Measurements from ENCODE around the gene LRRC17. TPM values are rescaled to one million over a fixed set of nuclear protein-coding genes. Genes with fewer than 3 reads are reported as not detected.

Gene LRRC17
- total and polyA plus RNA-seq, 4 donors: 1.1 to 11.3 (median 1.4) TPM

GRCh38 chr7:102992509-102992937 is 79.7 kb downstream of the LRRC17 start:
- DNase-seq (ENCODE audit: low spot score): no peak
- H3K27ac ChIP-seq (ENCODE audit: low read depth in 1 of 2, low read length in 2 of 2): no peak overlapping the region
- H3K9me3 ChIP-seq (ENCODE audit: control insufficient read depth in 4 of 4, low read length in 3 of 4): no peaks in the 10 kb centered on the region
- H3K9ac ChIP-seq (ENCODE audit: low read depth in 1 of 2, low read length in 2 of 2): no peak overlapping the region
- H3K27me3 ChIP-seq (ENCODE audit: control insufficient read depth in 4 of 4, insufficient read depth in 4 of 4, low read length in 3 of 4): no peaks in the 10 kb centered on the region
- no peak overlapping the region for H3K4me3 ChIP-seq (ENCODE audit: low read depth in 1 of 3, low read length in 3 of 3)
- H3K4me1 ChIP-seq (ENCODE audit: control insufficient read depth in 4 of 4, insufficient read depth in 4 of 4, low read length in 3 of 4): no peaks in the 10 kb centered on the region
- H3K36me3 ChIP-seq (ENCODE audit: control insufficient read depth in 4 of 4, insufficient read depth in 3 of 4, low read depth in 1 of 4, low read length in 3 of 4): no peaks in the 10 kb centered on the region
- 88% methylated on average over 5 of the region's 5 CpGs for WGBS
- TF ChIP-seq TAF1 (conservative IDR thresholded peaks at IDR 0.05) (no peak), FOXA1 (IDR thresholded peaks at IDR 0.05) (no peak), YY1 (IDR thresholded peaks at IDR 0.05) (no peak)

GRCh38 chr7:102992938-102993717 is 80.3 kb downstream of the LRRC17 start:
- Histone ChIP-seq H3K9ac (ENCODE audit: low read depth in 1 of 2, low read length in 2 of 2) (no peak overlapping the region), H3K27me3 (ENCODE audit: control insufficient read depth in 4 of 4, insufficient read depth in 4 of 4, low read length in 3 of 4) (no peaks in the 10 kb centered on the region), H3K4me1 (ENCODE audit: control insufficient read depth in 4 of 4, insufficient read depth in 4 of 4, low read length in 3 of 4) (no peaks in the 10 kb centered on the region), H3K9me3 (ENCODE audit: control insufficient read depth in 4 of 4, low read length in 3 of 4) (no peaks in the 10 kb centered on the region), H3K27ac (ENCODE audit: low read depth in 1 of 2, low read length in 2 of 2) (no peak overlapping the region), H3K4me3 (ENCODE audit: low read depth in 1 of 3, low read length in 3 of 3) (no peak overlapping the region), H3K36me3 (ENCODE audit: control insufficient read depth in 4 of 4, insufficient read depth in 3 of 4, low read depth in 1 of 4, low read length in 3 of 4) (no peaks in the 10 kb centered on the region)
- DNase-seq (ENCODE audit: low spot score): no peak
- WGBS: 30% methylated on average over 2 of the region's 2 CpGs
- TF ChIP-seq TAF1 (conservative IDR thresholded peaks at IDR 0.05) (peak; percentile 25), JUND (IDR thresholded peaks at IDR 0.05) (peak in 1 of 2 donors; percentile 44), NR2F2 (IDR thresholded peaks at IDR 0.05) (no peak), RAD21 (IDR thresholded peaks at IDR 0.05) (no peak)

GRCh38 chr7:102993718-102994029 is 80.9 kb downstream of the LRRC17 start:
- Histone ChIP-seq H3K27ac (ENCODE audit: low read depth in 1 of 2, low read length in 2 of 2) (no peak overlapping the region), H3K4me3 (ENCODE audit: low read depth in 1 of 3, low read length in 3 of 3) (no peak overlapping the region), H3K27me3 (ENCODE audit: control insufficient read depth in 4 of 4, insufficient read depth in 4 of 4, low read length in 3 of 4) (no peaks in the 10 kb centered on the region), H3K9ac (ENCODE audit: low read depth in 1 of 2, low read length in 2 of 2) (no peak overlapping the region), H3K4me1 (ENCODE audit: control insufficient read depth in 4 of 4, insufficient read depth in 4 of 4, low read length in 3 of 4) (no peaks in the 10 kb centered on the region), H3K36me3 (ENCODE audit: control insufficient read depth in 4 of 4, insufficient read depth in 3 of 4, low read depth in 1 of 4, low read length in 3 of 4) (no peaks in the 10 kb centered on the region), H3K9me3 (ENCODE audit: control insufficient read depth in 4 of 4, low read length in 3 of 4) (no peaks in the 10 kb centered on the region)
- no peak for TF ChIP-seq RXRA (IDR thresholded peaks at IDR 0.05)
- no peak for TF ChIP-seq HNF4A (conservative IDR thresholded peaks at IDR 0.05)
- TF ChIP-seq YY1 (IDR thresholded peaks at IDR 0.05): no peak
- no peak for TF ChIP-seq FOXA2 (IDR thresholded peaks at IDR 0.05)
- no peak for TF ChIP-seq ATF3 (IDR thresholded peaks at IDR 0.05)
- no peak for TF ChIP-seq EGR1 (IDR thresholded peaks at IDR 0.05; ENCODE audit: low read depth in 2 of 2)
- no peak for TF ChIP-seq SP1 (IDR thresholded peaks at IDR 0.05)
- no peak for TF ChIP-seq FOXA1 (IDR thresholded peaks at IDR 0.05)
- TF ChIP-seq REST (IDR thresholded peaks at IDR 0.05): no peak
- TF ChIP-seq GABPA (IDR thresholded peaks at IDR 0.05 in 1 of 2, conservative IDR thresholded peaks at IDR 0.05 in 1 of 2): no peak
- no peak for DNase-seq (ENCODE audit: low spot score)
- 13% methylated on average over 1 of the region's 1 CpG for WGBS
